H1 (cell line): Measurements from ENCODE around the gene ATP6V1F. TPM values are rescaled to one million over a fixed set of nuclear protein-coding genes. Genes with fewer than 3 reads are reported as not detected.

Source experiments
- CTCF ChIA-PET: fragments of 300-600 bp; sonication (Branson Sonifier 250); formaldehyde crosslinking; loops from one replicate; lab custom pipeline; 2021; ENCODE audit not compliant: partially characterized antibody; lab: Charles Lee
- POLR2A ChIA-PET: fragments of 300-600 bp; sonication (Branson Sonifier 250); formaldehyde crosslinking; loops from one replicate; lab custom pipeline; 2021; ENCODE audit warnings: inconsistent platforms; ENCODE audit not compliant: partially characterized antibody; lab: Charles Lee
- DNase-seq, 2 experiments: peaks; one replicate each; pipeline versions ENCODE4 v3.0.0 to v3.0.0-alpha.2; 2010 to 2022; ENCODE audit warnings: low spot score in 2 of 2, low read depth in 1 of 2, mixed read lengths in 1 of 2
- FAIRE-seq: peaks from 2 replicates; lab custom pipeline; 2011; peaks lifted over from hg19 to GRCh38; lab: Jason Lieb, UNC
- H2AFZ ChIP-seq: 2 replicates; pipeline ENCODE4 v1.8.1; 2012; ENCODE audit warnings: low read length, inconsistent platforms
- H2AK5ac ChIP-seq: 2 replicates; pipeline ENCODE4 v1.6.1; 2013; ENCODE audit warnings: low read depth, low read length
- H2BK120ac ChIP-seq: replicated peaks from 2 replicates; pipeline ENCODE3; 2013; ENCODE audit warnings: low read depth, low read length, inconsistent platforms
- H2BK12ac ChIP-seq: 2 replicates; pipeline ENCODE4 v1.6.1; 2013; ENCODE audit warnings: low read depth, low read length
- H2BK15ac ChIP-seq: 2 replicates; pipeline ENCODE4 v1.6.1; 2013; ENCODE audit warnings: low read length
- H2BK20ac ChIP-seq: 2 replicates; pipeline ENCODE4 v1.6.1; 2013; ENCODE audit warnings: low read length
- H2BK5ac ChIP-seq: 2 replicates; pipeline ENCODE4 v1.6.1; 2013; ENCODE audit warnings: low read depth, low read length
- H3K14ac ChIP-seq: 2 replicates; pipeline ENCODE4 v1.6.1; 2013; ENCODE audit warnings: inconsistent platforms; ENCODE audit not compliant: insufficient read length
- H3K18ac ChIP-seq: 2 replicates; pipeline ENCODE4 v1.6.1; 2013; ENCODE audit warnings: low read length; ENCODE audit errors: extremely low read depth
- H3K23ac ChIP-seq: 2 replicates; pipeline ENCODE4 v1.6.1; 2013; ENCODE audit warnings: inconsistent platforms; ENCODE audit not compliant: insufficient read length
- H3K23me2 ChIP-seq: 2 replicates; pipeline ENCODE4 v1.6.1; 2013; ENCODE audit warnings: low read depth, low read length
- H3K27ac ChIP-seq: 2 replicates; pipeline ENCODE4 v1.6.1; 2011; ENCODE audit warnings: low read depth, low read length, inconsistent platforms
- H3K27me3 ChIP-seq, 4 experiments: replicated peaks in 1 of 4; 1 replicate in 1 of 4; 2 replicates in 3 of 4; pipeline versions ENCODE4 v1.6.1 to v1.8.1; 2011 to 2013; ENCODE audit warnings: low read length in 3 of 4, mild to moderate bottlenecking in 3 of 4, inconsistent platforms in 2 of 4, mixed read lengths in 2 of 4, moderate library complexity in 1 of 4; ENCODE audit not compliant: control insufficient read depth in 3 of 4, insufficient read depth in 3 of 4; ENCODE audit errors: extremely low read depth in 1 of 4
- H3K36me3 ChIP-seq, 4 experiments: 2 replicates each; pipeline versions ENCODE4 v1.6.1 to v1.8.1; 2011 to 2013; ENCODE audit warnings: mild to moderate bottlenecking in 4 of 4, low read length in 3 of 4, moderate library complexity in 2 of 4, control low read depth in 1 of 4, inconsistent platforms in 1 of 4; ENCODE audit not compliant: insufficient read depth in 4 of 4, control insufficient read depth in 2 of 4
- H3K4ac ChIP-seq: replicated peaks from 2 replicates; pipeline ENCODE3; 2013; ENCODE audit warnings: low read length, low read depth, mixed read lengths, inconsistent platforms; ENCODE audit not compliant: insufficient read length
- H3K4me1 ChIP-seq, 4 experiments: replicated peaks in 1 of 4; 1 replicate in 1 of 4; 2 replicates in 3 of 4; pipeline versions ENCODE4 v1.6.1 to v1.8.1; 2011 to 2013; ENCODE audit warnings: low read length in 3 of 4, inconsistent platforms in 2 of 4, mixed read lengths in 1 of 4; ENCODE audit not compliant: insufficient read depth in 4 of 4, control insufficient read depth in 3 of 4
- H3K4me2 ChIP-seq, 2 experiments: 2 replicates each; pipeline versions ENCODE4 v1.6.1 to v1.8.1; 2011 to 2013; ENCODE audit warnings: low read depth in 2 of 2, low read length in 2 of 2, control low read depth in 1 of 2, inconsistent platforms in 1 of 2, mild to moderate bottlenecking in 1 of 2; ENCODE audit not compliant: insufficient read depth in 1 of 2
- H3K4me3 ChIP-seq, 4 experiments: fragments of 200-600, 300-600 bp in 1 of 4; sonication (generic), shearing (Covaris generic), sonication (Bioruptor Twin) in 1 of 4; 2 replicates each; pipeline versions ENCODE4 v1.5.1 to v1.8.1; 2011 to 2016; ENCODE audit warnings: low read length in 4 of 4, low read depth in 3 of 4, control low read depth in 2 of 4, inconsistent platforms in 2 of 4, mild to moderate bottlenecking in 2 of 4, mixed read lengths in 1 of 4, moderate library complexity in 1 of 4; ENCODE audit not compliant: insufficient read depth in 2 of 4; ENCODE audit errors: extremely low read depth in 1 of 4
- H3K56ac ChIP-seq: replicated peaks from 2 replicates; pipeline ENCODE3; 2013; ENCODE audit warnings: low read depth, mild to moderate bottlenecking, mixed read lengths, low read length, inconsistent platforms; ENCODE audit not compliant: insufficient read length
- H3K79me1 ChIP-seq: 2 replicates; pipeline ENCODE4 v1.6.1; 2013; ENCODE audit warnings: low read depth, low read length, control low read depth
- H3K79me2 ChIP-seq, 2 experiments: 2 replicates each; pipeline versions ENCODE4 v1.6.1 to v1.8.1; 2012 to 2013; ENCODE audit warnings: low read length in 2 of 2, mild to moderate bottlenecking in 2 of 2, inconsistent platforms in 1 of 2; ENCODE audit not compliant: insufficient read depth in 2 of 2, control insufficient read depth in 1 of 2
- H3K9ac ChIP-seq, 4 experiments: replicated peaks in 1 of 4; 1 replicate in 1 of 4; 2 replicates in 3 of 4; pipeline versions ENCODE4 v1.6.1 to v1.8.1; 2011 to 2013; ENCODE audit warnings: low read depth in 3 of 4, low read length in 3 of 4, control low read depth in 2 of 4, mild to moderate bottlenecking in 2 of 4, moderate library complexity in 2 of 4, inconsistent platforms in 1 of 4; ENCODE audit errors: extremely low read depth in 1 of 4
- H3K9me3 ChIP-seq, 2 experiments: 2 replicates each; pipeline versions ENCODE4 v1.6.1 to v1.8.1; 2012 to 2013; ENCODE audit warnings: mild to moderate bottlenecking in 2 of 2, moderate library complexity in 2 of 2, control low read depth in 1 of 2, inconsistent platforms in 1 of 2, low read depth in 1 of 2, low read length in 1 of 2, mixed read lengths in 1 of 2; ENCODE audit not compliant: insufficient read depth in 2 of 2
- H4K20me1 ChIP-seq, 2 experiments: replicated peaks in 1 of 2; 2 replicates each; pipeline versions ENCODE3 to v1.8.1; 2011 to 2013; ENCODE audit warnings: inconsistent platforms in 2 of 2, low read length in 2 of 2, mild to moderate bottlenecking in 1 of 2; ENCODE audit not compliant: insufficient read depth in 2 of 2, control insufficient read depth in 1 of 2
- H4K5ac ChIP-seq: 2 replicates; pipeline ENCODE4 v1.6.1; 2013; ENCODE audit warnings: low read length, low read depth, mixed read lengths, inconsistent platforms; ENCODE audit not compliant: insufficient read length
- H4K8ac ChIP-seq: 2 replicates; pipeline ENCODE4 v1.8.0; 2013; ENCODE audit warnings: mild to moderate bottlenecking, moderate library complexity, low read length, inconsistent platforms; ENCODE audit not compliant: insufficient read depth; ENCODE audit errors: extremely low read depth
- H4K91ac ChIP-seq: replicated peaks from 2 replicates; pipeline ENCODE3; 2013; ENCODE audit warnings: low read length, mixed read lengths, inconsistent platforms; ENCODE audit not compliant: insufficient read length
- HDAC6 ChIP-seq: IDR thresholded peaks from one replicate; pipeline ENCODE4 v1.7.1; 2012; ENCODE audit warnings: low read depth, mild to moderate bottlenecking, inconsistent platforms, low read length, moderate library complexity
- MAFK ChIP-seq: IDR thresholded peaks from 2 replicates; pipeline ENCODE4 v1.6.1; 2012; ENCODE audit warnings: low read depth, mild to moderate bottlenecking, improper control_type of control experiment, low read length
- SAP30 ChIP-seq: fragments of 300-600 bp; sonication (generic); IDR thresholded peaks from 2 replicates; pipeline ENCODE4 v1.7.1; 2012; ENCODE audit warnings: low read length, moderate library complexity, mild to moderate bottlenecking, inconsistent platforms; ENCODE audit not compliant: insufficient read depth, insufficient replicate concordance
- SRF ChIP-seq: IDR thresholded peaks from 2 replicates; pipeline ENCODE4 v1.6.1; 2011; ENCODE audit warnings: mild to moderate bottlenecking, low read depth, low read length, moderate library complexity
- WGBS, 2 experiments: shearing (Covaris generic) in 1 of 2; methylation state at CpG; one replicate each; pipeline versions ENCODE4 v1.1.6 to v1.1.7; 2013 to 2015; ENCODE audit warnings: low lambda C conversion rate in 2 of 2, mixed read lengths in 2 of 2, inconsistent platforms in 1 of 2, low coverage in 1 of 2, missing lambda C conversion rate in 1 of 2; ENCODE audit not compliant: insufficient replicate concordance in 2 of 2, insufficient coverage in 1 of 2, insufficient read length in 1 of 2; ENCODE audit errors: extremely low coverage in 1 of 2, missing lambda C conversion rate in 1 of 2; 5-methylcytosine and 5-hydroxymethylcytosine counted together
- polyA plus RNA-seq, 7 experiments: library from polyadenylated mRNA; depleted of rRNA in 3 of 7; stranded (reverse) in 5 of 7; unstranded in 2 of 7; fragments of >200 nt in 5 of 7; fragments of 200-250 nt in 2 of 7; gene quantifications; 1 replicate in 5 of 7; 2 replicates in 1 of 7; 4 replicates in 1 of 7; pipeline versions ENCODE4 v1.2.1 to v1.2.3, GENCODE V29; 2011 to 2013; ENCODE audit warnings: missing spikeins in 2 of 7, mixed read lengths in 2 of 7
- total RNA-seq: library from RNA; stranded (reverse); fragmentation: NEBNext Ultra II Directional; extraction: Animal tissue kit (Norgen Biotek cat#: 25700); gene quantifications from 2 replicates; pipeline ENCODE4 v1.2.1, GENCODE V29; 2021

ATP6V1F gene
- total and polyA plus RNA-seq, 2 of the 8 experiments (the other 6 are each of a cell fraction or from before 2014, with no cell fraction given), result 104 to 318 TPM

GRCh38 chr7:128839751-128840177, 22.9 kb upstream of the ATP6V1F start:
- no peak overlapping the region for H2BK5ac ChIP-seq
- ChIA-PET CTCF (interaction anchor here (0.6 to 11.5 kb wide), 10 partner anchors 10 to 53 kb away, joined by 3 to 148 read pairs (median 7); partner anchors contain the start of gene ATP6V1F), POLR2A (interaction anchor here (0.9 to 2.7 kb wide), 3 partner anchors 8 to 29 kb away, joined by 3 to 15 read pairs (median 5); no protein-coding TSS in a partner anchor)
- no peak overlapping the region for H2BK15ac ChIP-seq
- H3K4me2 ChIP-seq, result no peak overlapping the region
- no peaks in the 10 kb centered on the region for H3K9me3 ChIP-seq
- WGBS, 2 experiments, result 90% methylated on average over 12 of the region's 13 CpGs; no CpG with 5 or more reads in 1 of the 2 experiments
- no peaks in the 10 kb centered on the region for H3K36me3 ChIP-seq
- no peak overlapping the region for H2AFZ ChIP-seq
- no peaks in the 10 kb centered on the region for H4K20me1 ChIP-seq
- H3K9ac ChIP-seq, result no peak overlapping the region
- no peak overlapping the region for H3K56ac ChIP-seq
- H2BK12ac ChIP-seq, result no peak overlapping the region
- no peak overlapping the region for H4K5ac ChIP-seq
- H3K4ac ChIP-seq, result no peak overlapping the region
- H3K79me1 ChIP-seq, result no peaks in the 10 kb centered on the region
- H3K4me1 ChIP-seq, result peaks cover 0 to 10% (median 7%) of the 10 kb centered on the region in 4 experiments; a peak in 6 of 7 replicates
- H3K23me2 ChIP-seq, result no peaks in the 10 kb centered on the region
- no peak overlapping the region for H3K23ac ChIP-seq
- no peak overlapping the region for H2BK120ac ChIP-seq
- H2AK5ac ChIP-seq, result no peak overlapping the region
- H3K4me3 ChIP-seq, result no peak overlapping the region
- no peak overlapping the region for H4K91ac ChIP-seq
- DNase-seq, result no peak
- FAIRE-seq, result no peak
- no peak overlapping the region for H3K14ac ChIP-seq
- no peak overlapping the region for H2BK20ac ChIP-seq
- no peak overlapping the region for H3K18ac ChIP-seq
- no peaks in the 10 kb centered on the region for H3K79me2 ChIP-seq
- H4K8ac ChIP-seq, result no peak overlapping the region
- H3K27me3 ChIP-seq, result no peaks in the 10 kb centered on the region; a peak in 1 of 7 replicates
- H3K27ac ChIP-seq, result no peak overlapping the region
- no peak for TF ChIP-seq SAP30
- no peak for TF ChIP-seq MAFK
- no peak for TF ChIP-seq HDAC6
- TF ChIP-seq SRF, result no peak
